Measurements from ENCODE around the gene TBX18. TPM values are rescaled to one million over a fixed set of nuclear protein-coding genes. Genes with fewer than 3 reads are reported as not detected.

The TBX18 gene
- total and polyA plus RNA-seq, 9 of the 15 experiments (the other 6 are each of a cell fraction or from before 2014, with no cell fraction given): 4.0 to 36.1 (median 20.7) TPM

DNA sequence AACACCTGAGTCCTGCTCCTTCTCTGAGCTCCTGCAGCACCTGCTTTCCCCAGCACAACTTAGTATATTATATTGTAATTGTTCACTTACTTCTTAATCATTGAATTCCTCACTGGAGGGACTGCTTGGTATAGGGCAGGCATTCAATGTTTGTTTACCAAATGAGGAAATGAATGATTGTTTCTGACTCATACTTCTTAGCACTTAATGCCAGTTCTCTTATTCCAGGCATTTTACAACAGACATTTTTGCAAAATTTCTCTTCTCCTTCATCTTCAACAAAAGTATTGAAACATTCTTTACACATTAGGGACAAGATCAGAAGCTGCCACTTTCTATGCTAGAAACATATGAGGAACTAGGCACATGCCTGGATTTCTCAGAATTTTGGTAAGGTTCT lies 119.4 kb downstream of the TBX18 start (continued):
- TF ChIP-seq, protein P1, sequence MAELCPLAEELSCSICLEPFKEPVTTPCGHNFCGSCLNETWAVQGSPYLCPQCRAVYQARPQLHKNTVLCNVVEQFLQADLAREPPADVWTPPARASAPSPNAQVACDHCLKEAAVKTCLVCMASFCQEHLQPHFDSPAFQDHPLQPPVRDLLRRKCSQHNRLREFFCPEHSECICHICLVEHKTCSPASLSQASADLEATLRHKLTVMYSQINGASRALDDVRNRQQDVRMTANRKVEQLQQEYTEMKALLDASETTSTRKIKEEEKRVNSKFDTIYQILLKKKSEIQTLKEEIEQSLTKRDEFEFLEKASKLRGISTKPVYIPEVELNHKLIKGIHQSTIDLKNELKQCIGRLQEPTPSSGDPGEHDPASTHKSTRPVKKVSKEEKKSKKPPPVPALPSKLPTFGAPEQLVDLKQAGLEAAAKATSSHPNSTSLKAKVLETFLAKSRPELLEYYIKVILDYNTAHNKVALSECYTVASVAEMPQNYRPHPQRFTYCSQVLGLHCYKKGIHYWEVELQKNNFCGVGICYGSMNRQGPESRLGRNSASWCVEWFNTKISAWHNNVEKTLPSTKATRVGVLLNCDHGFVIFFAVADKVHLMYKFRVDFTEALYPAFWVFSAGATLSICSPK (IDR thresholded peaks at IDR 0.05; ENCODE audit: borderline replicate concordance): no peak
- TF ChIP-seq MAFG (tag; conservative IDR thresholded peaks at IDR 0.05): no peak
- TF ChIP-seq SMARCC2 (IDR thresholded peaks at IDR 0.05; ENCODE audit: low read depth): no peak
- TF ChIP-seq ZNF830 (CRISPR knock-in tag; IDR thresholded peaks at IDR 0.05): no peak

DNA sequence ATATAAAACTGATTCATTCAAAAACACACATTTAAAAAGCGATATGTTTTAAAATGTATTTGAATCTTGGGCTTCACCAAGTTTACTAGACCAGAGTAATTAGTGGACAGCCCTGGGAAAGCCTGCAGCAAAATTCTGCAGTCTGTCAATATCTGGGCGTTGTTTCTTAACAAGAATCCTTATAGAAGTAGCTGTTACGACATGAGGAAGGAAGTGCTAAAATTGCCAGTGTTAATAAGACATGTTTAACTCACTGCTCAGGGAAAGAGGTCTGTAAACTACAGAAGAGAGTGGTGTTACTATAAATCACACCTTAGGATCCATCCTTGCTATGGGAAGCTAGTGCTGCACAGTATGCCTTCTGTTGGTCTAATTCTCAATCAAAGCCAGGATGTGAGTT lies 120.6 kb downstream of the TBX18 start:
- 0% methylated on average over 3 of the region's 3 CpGs for whole genome bisulfite sequencing (ENCODE audit: insufficient coverage, low coverage, missing lambda C conversion rate)
- no TSS peak for BruUV-seq (replicated peaks)
- TF ChIP-seq DEAF1 (CRISPR knock-in tag; IDR thresholded peaks at IDR 0.05) (no peak), PCBP1 (IDR thresholded peaks at IDR 0.05; ENCODE audit: low read depth, low read length, poor library complexity, severe bottlenecking) (no peak), LEF1 (IDR thresholded peaks at IDR 0.05) (no peak), HBP1 (CRISPR knock-in tag; IDR thresholded peaks at IDR 0.05) (no peak), ZNF134 (CRISPR knock-in tag; conservative IDR thresholded peaks at IDR 0.05) (no peak), CREB1 (IDR thresholded peaks at IDR 0.05) (no peak), CREB1 (CRISPR knock-in tag; IDR thresholded peaks at IDR 0.05) (no peak), CSDE1 (IDR thresholded peaks at IDR 0.05) (no peak), CHD1 (IDR thresholded peaks at IDR 0.05; ENCODE audit: low read length) (no peak)

More for the DNA sequence above, 120.6 kb downstream of the TBX18 start:
- Histone ChIP-seq H3K4me3 (no peak overlapping the region), H3K4me2 (ENCODE audit: insufficient read depth, low read length) (no peak overlapping the region), H3K9me1 (ENCODE audit: control insufficient read depth, insufficient read depth, low read length) (no peaks in the 10 kb centered on the region), H3K27me3 (ENCODE audit: control insufficient read depth in 2 of 2, insufficient read depth in 2 of 2, low read length in 2 of 2) (no peaks in the 10 kb centered on the region), H3K27ac (ENCODE audit: extremely low read depth, low read depth, low read length) (no peak overlapping the region), H3K36me3 (ENCODE audit: control insufficient read depth, insufficient read depth, low read length) (no peaks in the 10 kb centered on the region), H4K20me1 (replicated peaks; ENCODE audit: control insufficient read depth, insufficient read depth, low read length) (no peaks in the 10 kb centered on the region), H3K9me3 (replicated peaks; ENCODE audit: control insufficient read depth, insufficient read depth, low read depth, low read length) (no peaks in the 10 kb centered on the region; the same call in 1 of the 2 replicates), H2AFZ (ENCODE audit: low read depth, low read length) (no peak overlapping the region), H3K79me2 (ENCODE audit: control insufficient read depth, insufficient read depth, low read length) (no peaks in the 10 kb centered on the region), H3K4me1 (replicated peaks in 1 of 2; ENCODE audit: control insufficient read depth in 2 of 2, insufficient read depth in 2 of 2, low read length in 2 of 2) (no peaks in the 10 kb centered on the region), H3K9ac (ENCODE audit: insufficient read depth in 1 of 2, low read depth in 2 of 2, low read length in 2 of 2) (no peak overlapping the region)
- FAIRE-seq (no peak), DNase-seq (ENCODE audit: extremely low read depth in 1 of 4, low spot score in 3 of 4) (no peak), ATAC-seq (no peak)
- intact Hi-C loops (cut with micrococcal nuclease): no loop called here
- ChIA-PET CTCF (ENCODE audit: low intra/inter-chr PET ratio) (no interaction called here), POLR2A (no interaction called here)
- in situ Hi-C loops (cut with MboI): no loop called here
